Stimulated activated CD8-positive, alpha-beta memory T cell treated with anti-CD3 and anti-CD28 coated beads, Interleukin-15, amount 100 ng/mL, for 4 hours (primary cell): ENCODE measurements around the gene MEN1.
A peak's percentile ranks its signal among the peaks of the same experiment; 100 is the strongest.
"Not testable (repeated sequence)": the region's sequence is repeated elsewhere in the genome, so short reads cannot be mapped to it uniquely, and the experiment has no call there.

Experiments
- DNase-seq, 2 donors: peaks; one replicate each; pipeline ENCODE4 v3.0.0-alpha.2; 2020; ENCODE audit warnings: low read depth in 2 of 2

MEN1 gene

GRCh38 chr11:64832467-64833197 is 22.3 kb upstream of the MEN1 start:
- no peak for DNase-seq

DNA sequence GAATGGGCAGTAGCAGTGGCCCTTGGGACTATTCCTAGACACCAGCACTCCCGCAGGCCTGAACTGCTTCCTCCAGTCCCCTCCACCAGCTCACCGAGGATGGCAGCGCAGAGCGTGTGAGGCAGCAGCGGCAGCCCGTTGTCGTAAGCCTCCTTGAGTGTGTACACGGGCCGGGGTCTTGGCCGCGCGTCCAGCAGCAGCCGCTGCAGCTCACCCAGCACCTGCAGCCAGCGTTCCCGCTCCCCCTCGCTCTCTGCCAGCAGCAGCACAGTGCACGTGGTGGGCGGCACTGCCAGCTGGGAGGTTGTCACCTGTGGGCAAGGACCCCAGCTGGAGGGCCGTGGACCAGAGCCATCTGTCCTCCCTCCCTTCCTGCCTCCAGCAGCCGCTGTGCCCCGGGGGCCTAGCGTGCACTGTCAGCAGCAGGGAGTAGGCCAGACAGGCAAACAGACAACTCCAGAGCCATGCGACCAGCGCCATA is 21.1 kb upstream of the MEN1 start:
- no peak for DNase-seq

DNA sequence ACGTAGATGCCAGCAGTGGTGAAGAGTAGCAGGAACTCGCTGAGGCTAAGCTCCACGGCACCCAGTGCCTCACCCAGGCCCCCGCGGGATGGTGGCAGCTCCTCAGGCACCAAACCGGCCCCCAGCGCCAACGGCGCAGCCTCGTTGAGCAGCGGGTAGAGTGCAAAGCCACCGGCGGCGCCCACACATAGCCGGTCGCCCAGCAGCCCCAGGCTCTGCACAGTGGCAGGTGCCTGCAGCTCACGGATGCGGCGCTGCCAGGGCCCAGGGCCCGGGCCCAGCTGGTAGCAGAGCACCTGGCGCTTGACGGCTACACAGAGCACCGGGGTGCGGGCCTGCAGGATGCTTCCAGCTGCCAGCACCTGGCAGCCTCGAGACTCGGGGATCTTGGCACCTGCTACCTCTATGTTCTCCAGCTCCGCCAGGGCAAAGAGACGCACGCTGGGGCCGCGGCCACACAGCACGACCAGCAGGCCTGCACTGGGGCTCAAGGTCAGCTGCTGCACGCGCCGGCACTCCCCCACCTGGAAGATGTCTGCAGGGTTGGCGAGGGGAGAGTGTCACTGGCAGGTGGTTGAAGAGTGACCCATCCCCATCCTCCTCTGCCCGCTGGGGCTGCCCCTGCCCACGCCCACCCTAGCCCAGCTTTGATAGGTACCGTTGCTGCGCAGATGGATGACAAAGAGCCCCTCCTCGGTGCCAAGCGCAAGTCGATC is 19.3 kb upstream of the MEN1 start:
- DNase-seq, result no peak

DNA sequence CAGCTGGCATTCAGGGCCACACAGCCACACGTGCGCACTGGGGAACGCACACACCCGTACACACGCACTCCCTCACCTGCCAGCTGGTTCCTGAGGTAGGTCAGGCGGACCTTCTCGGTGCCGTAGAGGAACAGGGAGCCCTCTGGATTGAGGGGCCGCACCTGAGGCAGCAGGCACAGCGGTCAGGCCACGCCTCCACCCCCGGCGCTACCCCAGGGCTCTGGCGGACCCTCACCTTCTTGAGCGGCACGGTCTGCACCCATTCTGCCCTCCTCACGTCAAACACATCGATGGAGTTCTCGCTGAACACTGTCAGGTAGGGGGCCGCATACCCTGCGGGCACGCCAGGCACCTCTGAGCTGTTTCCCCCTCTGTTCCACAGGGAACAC is 17.1 kb upstream of the MEN1 start:
- no peak for DNase-seq

- DNase-seq, result no peak
Measured at GRCh38 chr11:64826578-64827450, 16.5 kb upstream of the MEN1 start.

DNA sequence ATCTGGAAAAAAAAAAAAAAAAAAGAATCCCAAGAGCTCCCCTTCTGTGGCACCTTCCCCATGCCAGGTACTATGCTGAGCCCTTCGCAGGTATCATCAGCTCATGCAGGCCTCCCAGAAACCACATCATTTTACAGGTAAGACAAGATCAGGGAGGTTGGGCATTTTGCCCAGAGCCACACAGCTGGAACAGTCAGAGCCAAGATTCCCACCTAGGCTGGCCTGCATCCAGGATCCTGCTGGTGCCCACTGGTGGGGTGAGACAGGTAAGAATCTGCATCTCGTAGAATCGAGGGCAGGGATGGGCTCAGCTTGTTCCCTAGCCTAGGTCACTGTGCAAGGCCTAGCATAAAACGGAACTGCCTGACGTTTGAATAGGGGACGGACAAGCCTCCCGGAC is 15.7 kb upstream of the MEN1 start:
- DNase-seq, result no peak

- no peak for DNase-seq
Measured at GRCh38 chr11:64823568-64824119, 13.3 kb upstream of the MEN1 start.

GRCh38 chr11:64817476-64817875 is 7.1 kb upstream of the MEN1 start:
- DNase-seq, result no peak

DNA sequence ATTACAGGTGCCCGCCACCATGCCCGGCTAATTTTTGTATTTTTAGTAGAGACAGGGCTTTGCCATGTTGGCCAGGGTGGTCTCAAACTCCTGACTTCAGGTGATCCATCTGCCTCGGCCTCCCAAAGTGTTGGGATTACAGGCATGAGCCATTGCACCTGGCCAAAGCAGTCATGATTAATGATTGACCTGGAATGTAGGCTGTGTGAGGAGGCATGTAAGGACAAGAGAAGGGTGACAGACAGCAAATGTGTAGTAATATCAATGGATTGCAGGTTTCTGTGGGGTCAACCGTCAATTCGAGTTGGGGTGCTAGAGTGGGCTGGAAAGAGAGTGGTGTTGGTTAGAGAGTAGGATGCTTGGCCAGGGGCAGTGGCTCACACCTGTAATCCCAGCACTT is 5.1 kb upstream of the MEN1 start:
- DNase-seq, result not testable (repeated sequence)

DNA sequence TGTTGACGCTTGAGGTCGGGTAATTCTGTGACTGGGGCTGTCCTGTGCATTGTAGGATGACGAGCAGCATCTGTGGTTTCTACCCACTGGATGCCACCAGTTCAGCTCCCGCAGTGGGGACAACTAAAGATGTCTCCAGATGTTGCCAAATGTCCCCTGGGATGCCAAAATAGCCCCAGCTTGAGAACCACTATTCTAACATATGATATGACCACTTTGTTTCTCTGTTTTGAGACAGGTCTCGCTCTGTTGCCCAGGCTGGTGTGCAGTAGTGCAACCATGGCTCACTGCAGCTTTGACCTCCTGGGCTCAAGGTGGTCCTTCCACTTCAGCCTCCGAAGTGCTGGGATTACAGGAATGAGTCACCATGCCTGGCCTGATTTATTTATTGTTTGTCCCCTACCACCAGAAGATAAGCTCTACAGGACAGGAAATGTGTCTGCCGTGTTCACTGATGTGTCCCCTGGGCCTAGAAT is 4.4 kb upstream of the MEN1 start:
- no peak for DNase-seq

DNA sequence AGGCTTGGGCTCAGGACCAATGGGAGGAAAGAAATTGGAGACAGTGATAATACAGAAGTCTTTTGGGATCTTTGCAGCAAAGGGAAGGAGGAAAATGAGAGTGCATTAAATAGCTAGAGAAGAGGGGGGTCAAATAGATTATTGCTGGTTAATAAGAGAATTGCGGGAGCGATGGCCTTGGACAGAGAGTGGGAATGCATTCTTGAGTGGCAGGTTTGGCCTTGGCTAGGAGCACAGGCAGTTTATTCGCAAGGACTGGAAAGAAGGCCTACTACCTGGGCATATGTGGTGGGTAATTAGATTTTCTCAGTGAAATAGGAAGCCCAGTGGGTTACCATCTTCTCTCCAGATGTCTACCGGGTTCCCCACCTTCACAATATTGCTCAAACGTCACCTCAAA is 3.5 kb upstream of the MEN1 start:
- DNase-seq, result no peak

GRCh38 chr11:64810891-64811272 is 531 bp upstream of the MEN1 start:
- DNase-seq, result peak in 1 of 2 donors; percentile 27

DNA sequence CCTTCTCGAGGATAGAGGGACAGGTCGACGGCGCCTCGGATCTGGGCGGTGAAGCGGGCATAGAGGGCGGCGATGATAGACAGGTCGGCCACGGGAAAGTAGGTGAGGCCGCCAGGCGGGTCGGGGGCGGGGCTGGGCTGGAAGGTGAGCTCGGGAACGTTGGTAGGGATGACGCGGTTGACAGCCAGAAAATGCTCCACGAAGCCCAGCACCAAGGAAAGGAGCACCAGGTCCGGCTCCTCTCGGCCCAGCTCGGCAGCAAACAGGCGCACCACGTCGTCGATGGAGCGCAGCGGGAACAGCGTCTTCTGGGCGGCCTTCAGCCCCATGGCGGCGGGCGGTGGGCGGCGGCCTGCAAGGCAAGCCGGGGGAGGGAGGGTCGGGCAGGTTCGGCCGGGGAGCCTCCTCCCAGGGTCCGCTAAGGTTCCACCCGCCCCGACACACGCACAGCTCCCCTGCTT is 540 bp downstream of the MEN1 start:
- DNase-seq, result no peak

- DNase-seq, result no peak
Measured at GRCh38 chr11:64805481-64805880, 4.9 kb downstream of the MEN1 start.

- no peak for DNase-seq
Measured at GRCh38 chr11:64804346-64805210, 5.8 kb downstream of the MEN1 start.

DNA sequence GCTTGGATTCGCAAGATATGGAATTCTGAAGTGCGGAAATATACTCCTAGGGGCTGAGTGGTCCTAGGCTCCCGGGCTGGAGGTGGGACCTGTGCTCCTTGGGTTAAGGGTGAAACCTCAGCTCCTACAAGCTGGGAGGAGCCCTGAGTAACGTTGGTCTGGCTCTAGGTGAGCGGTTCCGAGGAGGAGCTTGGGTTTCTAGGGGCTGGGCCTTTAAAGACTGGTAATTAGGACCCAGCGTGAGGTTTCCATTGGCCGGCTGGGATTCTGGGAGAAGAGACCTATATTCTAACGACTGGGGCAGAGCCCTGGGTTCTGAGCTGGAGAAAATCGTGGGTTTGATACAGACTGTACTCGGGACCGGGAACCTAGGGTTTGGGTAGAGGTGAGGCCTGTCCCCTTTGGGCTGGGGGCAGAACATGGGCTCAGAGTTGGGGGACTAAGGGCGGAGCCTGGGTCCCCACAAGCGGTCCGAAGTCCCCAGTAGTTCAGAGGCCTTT is 6.5 kb downstream of the MEN1 start:
- DNase-seq, result no peak

- DNase-seq, result peak; percentile 66 to 76
Measured at GRCh38 chr11:64803158-64803845, 7.0 kb downstream of the MEN1 start, which contains the start of gene MAP4K2. Gene MAP4K2, minus strand, starts transcription at chr11:64803214. Its CDS starts 65 bp downstream, at chr11:64803149.

GRCh38 chr11:64802370-64803157 is 7.8 kb downstream of the MEN1 start:
- no peak for DNase-seq
